CD8-positive, alpha-beta memory T cell (primary cell): ENCODE data around the gene MAP3K3. TPM values are rescaled to one million over a fixed set of nuclear protein-coding genes. Genes with fewer than 3 reads are reported as not detected.
"Not testable (repeated sequence)": the region's sequence is repeated elsewhere in the genome, so short reads cannot be mapped to it uniquely, and the experiment has no call there.

ENCODE experiments used
- CTCF ChIA-PET: fragments of 350-600 bp; sonication (Branson Sonifier 250); formaldehyde crosslinking; loops from one replicate; lab custom pipeline; 2021; ENCODE audit warnings: antibody characterized with exemption; lab: Charles Lee
- POLR2A ChIA-PET: fragments of 350-600 bp; sonication (Branson Sonifier 250); formaldehyde crosslinking; loops from one replicate; lab custom pipeline; 2021; ENCODE audit warnings: antibody characterized with exemption; lab: Charles Lee
- DNase-seq, 5 donors: peaks; one replicate each; pipeline versions ENCODE4 v3.0.0 to v3.0.0-alpha.2; 2020 to 2022; ENCODE audit warnings: mixed read lengths in 1 of 5
- H3K27ac ChIP-seq: one replicate; pipeline ENCODE4 v1.7.0; 2013; ENCODE audit warnings: low read depth, mild to moderate bottlenecking, low read length, moderate library complexity
- H3K27me3 ChIP-seq: 2 replicates; pipeline ENCODE4 v1.7.0; 2013; ENCODE audit warnings: low read length, mild to moderate bottlenecking; ENCODE audit not compliant: insufficient read depth, poor library complexity, severe bottlenecking
- H3K36me3 ChIP-seq: 2 replicates; pipeline ENCODE4 v1.7.0; 2013; ENCODE audit warnings: mild to moderate bottlenecking, low read length, moderate library complexity; ENCODE audit not compliant: insufficient read depth
- H3K4me1 ChIP-seq: 2 replicates; pipeline ENCODE4 v1.7.0; 2013; ENCODE audit warnings: mild to moderate bottlenecking, low read length, moderate library complexity; ENCODE audit not compliant: insufficient read depth
- H3K4me3 ChIP-seq: 2 replicates; pipeline ENCODE4 v1.7.0; 2013; ENCODE audit warnings: mild to moderate bottlenecking, low read length
- H3K9me3 ChIP-seq: 2 replicates; pipeline ENCODE4 v1.7.0; 2013; ENCODE audit warnings: mild to moderate bottlenecking, low read length
- H3K27ac Mint-ChIP-seq, 8 donors: one replicate each; pipeline ENCODE4 v1.8.0; 2020 to 2021; ENCODE audit warnings: mixed read lengths in 8 of 8, mild to moderate bottlenecking in 6 of 8, inconsistent platforms in 3 of 8, moderate library complexity in 3 of 8
- H3K27me3 Mint-ChIP-seq, 2 donors: one replicate each; pipeline ENCODE4 v1.8.0; 2020 to 2021; ENCODE audit warnings: mixed read lengths in 2 of 2, mild to moderate bottlenecking in 1 of 2, moderate library complexity in 1 of 2
- H3K36me3 Mint-ChIP-seq, 3 donors: one replicate each; pipeline ENCODE4 v1.8.0; 2020 to 2021; ENCODE audit warnings: mixed read lengths in 3 of 3, inconsistent platforms in 1 of 3, mild to moderate bottlenecking in 1 of 3
- H3K4me1 Mint-ChIP-seq, 3 donors: one replicate each; pipeline ENCODE4 v1.8.0; 2020 to 2021; ENCODE audit warnings: mixed read lengths in 3 of 3, inconsistent platforms in 1 of 3, mild to moderate bottlenecking in 1 of 3
- H3K4me3 Mint-ChIP-seq, 7 donors: one replicate each; pipeline ENCODE4 v1.8.0; 2020 to 2021; ENCODE audit warnings: mixed read lengths in 7 of 7, mild to moderate bottlenecking in 6 of 7, moderate library complexity in 4 of 7, inconsistent platforms in 2 of 7
- H3K9me3 Mint-ChIP-seq, 5 donors: one replicate each; pipeline ENCODE4 v1.8.0; 2020 to 2022; ENCODE audit warnings: mixed read lengths in 5 of 5, mild to moderate bottlenecking in 3 of 5, moderate library complexity in 2 of 5, inconsistent platforms in 1 of 5
- polyA plus RNA-seq: library from polyadenylated mRNA; unstranded; fragments of 300-500 nt; fragmentation: Illumina TruSeq; gene quantifications from one replicate; pipeline ENCODE4 v1.2.3, GENCODE V29; 2021
- total RNA-seq, 2 experiments: library from RNA; stranded (reverse); gene quantifications; one replicate each; pipeline ENCODE4 v1.2.3, GENCODE V29; 2021

The MAP3K3 gene
- total and polyA plus RNA-seq, 3 experiments from 2014 or later: 34.7 to 50.3 (median 35.8) TPM

DNA sequence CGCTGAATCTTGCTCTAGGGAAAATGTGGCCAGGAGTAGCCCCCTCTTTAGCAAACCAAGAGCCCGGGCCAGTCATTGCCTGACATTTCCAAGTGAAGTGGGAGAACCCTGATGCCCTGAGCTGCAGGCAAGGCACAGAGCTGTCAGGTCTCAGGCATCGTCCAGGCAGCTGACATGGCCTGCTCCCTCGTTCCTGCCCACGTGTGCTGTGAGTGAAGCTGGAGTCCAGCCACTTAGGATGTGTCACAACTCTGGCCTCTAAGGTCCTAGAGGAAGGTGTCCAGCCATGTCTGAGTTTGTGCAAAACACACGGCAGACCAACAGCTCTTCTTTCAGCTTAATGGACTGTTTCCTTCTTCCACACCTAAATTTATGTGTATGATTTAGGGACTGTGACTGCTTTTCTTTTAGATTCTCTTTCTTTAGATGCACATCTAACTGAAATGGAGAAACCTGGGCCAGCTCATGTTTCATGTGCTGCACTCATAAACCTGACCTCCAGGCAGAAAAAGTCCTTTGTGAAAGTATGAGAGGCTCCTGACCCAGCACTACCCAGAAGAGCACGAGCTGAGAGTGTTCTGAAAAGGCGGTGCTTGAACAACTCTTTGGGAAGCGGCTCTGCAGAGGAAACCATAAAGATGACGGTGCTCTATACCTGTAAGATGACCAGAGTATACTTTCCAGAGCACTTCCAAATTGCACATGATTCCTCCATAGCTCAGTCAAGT is 92.5 kb downstream of the MAP3K3 start:
- H3K36me3 ChIP-seq: no peaks in the 10 kb centered on the region
- no peak overlapping the region for H3K4me3 Mint-ChIP-seq
- no peak overlapping the region for H3K27ac Mint-ChIP-seq
- no peaks in the 10 kb centered on the region for H3K27me3 Mint-ChIP-seq
- peaks cover 0 to 49% (median 12%) of the 10 kb centered on the region in 3 donors for H3K36me3 Mint-ChIP-seq
- ChIA-PET CTCF (interaction anchor here (1.3 to 11.3 kb wide), 3 partner anchors 12 to 102 kb away, joined by 3 to 251 read pairs (median 4); no protein-coding TSS in a partner anchor), POLR2A (interaction anchor here (1.1 to 14.8 kb wide), 2 partner anchors 12 to 19 kb away, joined by 3 to 270 read pairs; no protein-coding TSS in a partner anchor)
- H3K9me3 ChIP-seq: no peaks in the 10 kb centered on the region
- peaks cover 6 to 12% (median 9%) of the 10 kb centered on the region in 3 donors for H3K4me1 Mint-ChIP-seq
- H3K27me3 ChIP-seq: no peaks in the 10 kb centered on the region
- no peak for DNase-seq
- H3K27ac ChIP-seq: no peak overlapping the region
- H3K4me3 ChIP-seq: no peak overlapping the region
- H3K9me3 Mint-ChIP-seq: no peaks in the 10 kb centered on the region
- peaks cover 12% of the 10 kb centered on the region for H3K4me1 ChIP-seq

DNA sequence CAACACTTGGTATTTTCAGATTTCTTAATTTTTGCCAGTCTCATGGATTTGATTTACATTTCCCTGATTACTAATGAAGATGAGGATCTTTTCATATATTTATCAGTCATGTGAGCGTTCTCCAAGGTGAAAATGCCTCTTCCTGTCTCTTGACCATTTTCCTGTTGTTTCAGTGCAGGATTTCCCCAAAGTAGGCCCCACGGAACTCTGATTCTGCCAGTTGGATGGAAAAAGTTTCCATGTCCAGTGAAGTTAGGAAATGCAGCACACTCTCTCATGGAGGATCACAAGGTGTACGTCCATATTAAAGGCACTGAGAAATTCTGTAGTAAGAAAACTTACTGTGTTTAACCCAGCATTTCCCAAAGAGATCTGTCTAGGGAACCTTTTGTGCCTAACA is 94.2 kb downstream of the MAP3K3 start:
- DNase-seq: no peak
- Mint-ChIP-seq H3K27ac (peak overlapping the region in 2 of 8 donors; percentile 70 to 74), H3K4me3 (no peak overlapping the region), H3K4me1 (no peaks in the 10 kb centered on the region), H3K9me3 (no peaks in the 10 kb centered on the region), H3K27me3 (no peaks in the 10 kb centered on the region), H3K36me3 (peaks cover 0 to 42% (median 12%) of the 10 kb centered on the region in 3 donors)
- Histone ChIP-seq H3K36me3 (no peaks in the 10 kb centered on the region), H3K4me1 (no peaks in the 10 kb centered on the region), H3K4me3 (no peak overlapping the region), H3K27ac (no peak overlapping the region), H3K27me3 (no peaks in the 10 kb centered on the region), H3K9me3 (no peaks in the 10 kb centered on the region)
- CTCF ChIA-PET: no interaction called here
- POLR2A ChIA-PET: interaction anchor here (0.6 to 1.1 kb wide), 2 partner anchors 10 to 14 kb away, joined by 5 read pairs; no protein-coding TSS in a partner anchor

- no peak overlapping the region for H3K27ac ChIP-seq
- H3K9me3 ChIP-seq: no peaks in the 10 kb centered on the region
- Mint-ChIP-seq H3K27me3 (no peaks in the 10 kb centered on the region), H3K9me3 (no peaks in the 10 kb centered on the region), H3K36me3 (peaks cover 0 to 43% (median 5%) of the 10 kb centered on the region in 3 donors), H3K27ac (no peak overlapping the region), H3K4me1 (peaks cover 0 to 3% (median 0%) of the 10 kb centered on the region in 3 donors), H3K4me3 (no peak overlapping the region)
- ChIA-PET CTCF (interaction anchor here (1.0 kb wide), 1 partner anchor 9 kb away, joined by 3 read pairs; no protein-coding TSS in a partner anchor), POLR2A (no interaction called here)
- H3K4me3 ChIP-seq: no peak overlapping the region
- no peaks in the 10 kb centered on the region for H3K27me3 ChIP-seq
- no peaks in the 10 kb centered on the region for H3K4me1 ChIP-seq
- no peaks in the 10 kb centered on the region for H3K36me3 ChIP-seq
- no peak for DNase-seq
Observed at GRCh38 chr17:63718988-63719387, 96.8 kb downstream of the MAP3K3 start.

DNA sequence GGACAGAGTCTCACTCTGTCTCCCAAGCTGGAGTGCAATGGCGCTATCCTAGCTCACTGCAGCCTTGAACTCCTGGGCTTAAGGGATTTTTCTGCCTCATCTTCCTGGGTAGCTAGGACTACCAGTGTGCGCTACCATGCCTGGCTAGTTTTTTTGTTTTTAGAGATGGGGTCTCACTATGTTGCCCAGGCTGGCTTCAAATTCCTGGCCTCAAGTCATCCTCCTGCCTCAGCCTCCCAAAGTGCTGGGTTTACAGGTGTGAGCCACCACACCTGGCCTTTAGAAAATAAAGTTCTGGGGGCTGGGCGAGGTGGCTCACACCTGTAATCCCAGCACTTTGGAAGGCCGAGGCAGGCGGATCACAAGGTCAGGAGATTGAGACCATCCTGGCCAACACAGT is 98.0 kb downstream of the MAP3K3 start:
- peaks cover 0 to 40% (median 3%) of the 10 kb centered on the region in 3 donors for H3K36me3 Mint-ChIP-seq
- DNase-seq, H3K9me3 Mint-ChIP-seq, H3K4me1 Mint-ChIP-seq, H3K36me3 ChIP-seq, H3K4me3 Mint-ChIP-seq, CTCF ChIA-PET, H3K27ac Mint-ChIP-seq, H3K4me1 ChIP-seq, H3K27me3 Mint-ChIP-seq, H3K4me3 ChIP-seq, H3K9me3 ChIP-seq, H3K27me3 ChIP-seq, H3K27ac ChIP-seq: not testable (repeated sequence)
- POLR2A ChIA-PET: interaction anchor here (0.6 to 1.1 kb wide), 2 partner anchors 13 to 98 kb away, joined by 3 to 4 read pairs; partner anchors contain the start of gene MAP3K3

DNA sequence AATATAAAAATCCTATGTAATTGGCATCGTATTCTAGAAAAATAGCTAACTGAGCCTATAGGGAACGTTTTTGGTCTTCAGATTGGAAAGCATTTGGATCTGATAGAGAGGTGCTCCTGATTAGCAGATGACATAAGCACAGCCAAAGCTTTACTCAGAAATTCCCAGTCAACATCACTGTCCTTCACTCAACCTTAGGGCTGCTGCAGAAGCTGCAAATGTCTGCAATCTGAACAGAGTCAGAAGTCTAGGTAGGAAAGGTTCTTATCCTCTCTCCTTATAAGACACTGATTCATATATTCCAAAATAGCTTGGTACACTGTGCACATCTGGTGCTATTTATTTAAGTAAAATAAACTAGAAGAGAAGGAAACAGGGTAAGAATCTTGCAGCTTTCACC is 100.2 kb downstream of the MAP3K3 start:
- Mint-ChIP-seq H3K4me3 (no peak overlapping the region), H3K9me3 (no peaks in the 10 kb centered on the region), H3K4me1 (peaks cover 0 to 3% (median 0%) of the 10 kb centered on the region in 3 donors), H3K36me3 (peaks cover 5 to 38% (median 7%) of the 10 kb centered on the region in 3 donors), H3K27ac (peak overlapping the region in 1 of 8 donors; percentile 54), H3K27me3 (no peaks in the 10 kb centered on the region)
- Histone ChIP-seq H3K27me3 (no peaks in the 10 kb centered on the region), H3K36me3 (no peaks in the 10 kb centered on the region), H3K4me1 (no peaks in the 10 kb centered on the region), H3K9me3 (no peaks in the 10 kb centered on the region), H3K4me3 (no peak overlapping the region), H3K27ac (no peak overlapping the region)
- POLR2A ChIA-PET: interaction anchor here (0.6 to 1.5 kb wide), 3 partner anchors 28 to 124 kb away, joined by 3 to 5 read pairs (median 4); no protein-coding TSS in a partner anchor
- DNase-seq: no peak
- CTCF ChIA-PET: interaction anchor here (0.8 to 2.9 kb wide), 3 partner anchors 12 to 297 kb away, joined by 3 to 11 read pairs (median 3); no protein-coding TSS in a partner anchor

GRCh38 chr17:63735691-63736090 is 113.5 kb downstream of the MAP3K3 start:
- Histone ChIP-seq H3K4me3 (no peak overlapping the region), H3K9me3 (no peaks in the 10 kb centered on the region), H3K27me3 (no peaks in the 10 kb centered on the region), H3K36me3 (no peaks in the 10 kb centered on the region), H3K4me1 (peaks cover 7% of the 10 kb centered on the region), H3K27ac (no peak overlapping the region)
- H3K9me3 Mint-ChIP-seq: no peaks in the 10 kb centered on the region
- no peak overlapping the region for H3K4me3 Mint-ChIP-seq
- H3K4me1 Mint-ChIP-seq: peaks cover 10 to 25% (median 12%) of the 10 kb centered on the region in 3 donors
- POLR2A ChIA-PET: interaction anchor here (0.9 kb wide), 1 partner anchor 41 kb away, joined by 3 read pairs; no protein-coding TSS in a partner anchor
- no peak for DNase-seq
- H3K36me3 Mint-ChIP-seq: peaks cover 0 to 4% (median 2%) of the 10 kb centered on the region in 3 donors
- CTCF ChIA-PET: interaction anchor here (1.2 to 3.0 kb wide), 3 partner anchors 29 to 38 kb away, joined by 3 to 9 read pairs (median 3); no protein-coding TSS in a partner anchor
- H3K27ac Mint-ChIP-seq: peak overlapping the region in 2 of 8 donors; percentile 57 to 60
- peaks cover 0 to 2% of the 10 kb centered on the region in 2 donors for H3K27me3 Mint-ChIP-seq

DNA sequence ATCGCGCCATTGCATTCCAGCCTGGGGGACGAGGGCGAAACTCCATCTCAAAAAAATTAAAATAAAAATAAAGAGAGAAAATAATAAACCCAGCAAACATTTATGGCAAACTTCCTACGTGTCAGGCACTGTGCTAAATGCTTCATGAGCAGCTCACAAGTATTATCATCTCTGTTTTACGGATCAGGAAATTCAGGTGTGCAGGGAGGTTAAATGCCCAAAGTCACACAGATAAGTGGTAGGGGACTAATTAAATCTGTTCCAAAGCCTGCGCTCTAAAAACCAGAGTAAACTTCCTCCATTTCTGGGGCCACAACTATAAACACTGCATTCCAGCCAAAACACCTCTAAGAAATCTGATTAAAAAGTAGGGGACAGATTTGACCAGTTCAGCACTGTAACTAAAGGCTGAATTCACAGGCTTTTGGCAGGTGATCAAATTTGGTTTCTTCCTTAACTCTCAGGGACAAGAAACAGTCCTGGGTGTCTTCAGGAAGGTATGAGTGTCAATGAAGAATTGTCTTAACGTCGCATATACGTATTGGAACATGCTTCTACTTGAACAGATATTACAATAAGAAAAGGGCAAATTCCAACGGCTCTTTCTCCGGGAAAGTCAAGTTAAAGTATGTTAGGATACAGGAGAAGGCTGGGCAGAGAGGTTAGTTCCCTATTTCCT is 118.4 kb downstream of the MAP3K3 start:
- peak in 1 of 5 donors; percentile 13 for DNase-seq
- CTCF ChIA-PET: interaction anchor here (0.9 to 1.0 kb wide), 3 partner anchors 9 to 38 kb away, joined by 3 to 4 read pairs (median 4); partner anchors contain the start of genes CCDC47 and DDX42
- Histone ChIP-seq H3K27ac (peak overlapping the region; percentile 92), H3K27me3 (no peaks in the 10 kb centered on the region), H3K9me3 (no peaks in the 10 kb centered on the region), H3K36me3 (no peaks in the 10 kb centered on the region), H3K4me1 (peaks cover 13% of the 10 kb centered on the region), H3K4me3 (peak overlapping the region; percentile 86)
- peaks cover 17 to 26% (median 23%) of the 10 kb centered on the region in 3 donors for H3K4me1 Mint-ChIP-seq
- H3K4me3 Mint-ChIP-seq: peak overlapping the region; percentile 86 to 96 (median 90)
- POLR2A ChIA-PET: interaction anchor here (0.6 to 3.2 kb wide), 7 partner anchors 23 to 1325 kb away, joined by 3 to 54 read pairs (median 6); partner anchors contain the start of genes CCDC47, DDX42, FTSJ3 and PSMC5
- H3K27me3 Mint-ChIP-seq: peaks cover 0 to 2% of the 10 kb centered on the region in 2 donors
- H3K9me3 Mint-ChIP-seq: no peaks in the 10 kb centered on the region
- peak overlapping the region; percentile 93 to 98 (median 94) for H3K27ac Mint-ChIP-seq
- peaks cover 0 to 18% (median 0%) of the 10 kb centered on the region in 3 donors for H3K36me3 Mint-ChIP-seq
